Adrenal gland (tissue), 5 donors: Measurements from ENCODE around the gene GPR132.

ENCODE experiments used
- CTCF ChIP-seq, 6 experiments: fragments of 450-650 bp in 4 of 6; fragments of 200-600 bp in 2 of 6; sonication (generic) in 1 of 6; IDR thresholded peaks; 1 replicate in 5 of 6; 2 replicates in 1 of 6; pipeline versions ENCODE4 v1.5.1 to v1.8.0; 2016 to 2021; ENCODE audit warnings: antibody characterized with exemption in 6 of 6, mild to moderate bottlenecking in 2 of 6, moderate library complexity in 1 of 6
- POLR2A ChIP-seq, 2 donors: fragments of 450-650 bp; IDR thresholded peaks; one replicate each; pipeline ENCODE4 v1.6.1; 2017; ENCODE audit warnings: antibody characterized with exemption in 2 of 2, mild to moderate bottlenecking in 2 of 2, moderate library complexity in 1 of 2
- donor health status: DM: no; HTN: no; CAD: no.

GRCh38 chr14:105072892-105073719 lies 7.9 kb upstream of the GPR132 start:
- TF ChIP-seq CTCF (IDR thresholded peaks at IDR 0.05) (no peak), POLR2A (IDR thresholded peaks at IDR 0.05) (no peak)
